ENCODE results near the gene HLCS.

GRCh38 chr21:36994501-36995158, 28.2 kb upstream of the HLCS start:
- TF ChIP-seq POLR2A (IDR thresholded peaks at IDR 0.05) (no peak), CTCF (IDR thresholded peaks at IDR 0.05) (no peak)
